ENCODE data around the gene LILRA6. TPM values are rescaled to one million over a fixed set of nuclear protein-coding genes. Genes with fewer than 3 reads are reported as not detected.

LILRA6 gene
- total and polyA plus RNA-seq, 2 of the 8 experiments (the other 6 are each of a cell fraction or from before 2014, with no cell fraction given) = not detected

- H3K36me3 ChIP-seq (ENCODE audit: control insufficient read depth in 2 of 4, insufficient read depth in 4 of 4, low read length in 3 of 4) = peaks cover 3 to 22% (median 7%) of the 10 kb centered on the region in 4 experiments; a peak in 7 of 8 replicates
- no peak overlapping the region for H3K56ac ChIP-seq (replicated peaks; ENCODE audit: insufficient read length, low read depth, low read length)
- H2AFZ ChIP-seq (ENCODE audit: low read length) = no peak overlapping the region
- no peak overlapping the region for H4K91ac ChIP-seq (replicated peaks; ENCODE audit: insufficient read length, low read length)
- H4K5ac ChIP-seq (ENCODE audit: insufficient read length, low read depth, low read length) = no peak overlapping the region
- no peak overlapping the region for H2BK12ac ChIP-seq (ENCODE audit: low read depth, low read length)
- H4K20me1 ChIP-seq (replicated peaks in 1 of 2; ENCODE audit: control insufficient read depth in 1 of 2, insufficient read depth in 2 of 2, low read length in 2 of 2) = peaks cover 2 to 4% of the 10 kb centered on the region in 2 experiments
- no peak overlapping the region for H3K23ac ChIP-seq (ENCODE audit: insufficient read length)
- H4K8ac ChIP-seq (ENCODE audit: extremely low read depth, insufficient read depth, low read length) = no peak overlapping the region
- H3K9ac ChIP-seq (replicated peaks in 1 of 4; ENCODE audit: extremely low read depth in 1 of 4, low read depth in 3 of 4, low read length in 3 of 4) = no peak overlapping the region
- H3K27me3 ChIP-seq (replicated peaks in 1 of 4; ENCODE audit: control insufficient read depth in 3 of 4, extremely low read depth in 1 of 4, insufficient read depth in 3 of 4, low read length in 3 of 4) = no peaks in the 10 kb centered on the region
- no peak overlapping the region for H2BK120ac ChIP-seq (replicated peaks; ENCODE audit: low read depth, low read length)
- TF ChIP-seq KDM5A (IDR thresholded peaks at IDR 0.05; ENCODE audit: low read length) (no peak), E2F6 (IDR thresholded peaks at IDR 0.05) (no peak), JUN (IDR thresholded peaks at IDR 0.05; ENCODE audit: low read depth, low read length) (no peak), HDAC6 (IDR thresholded peaks at IDR 0.05; ENCODE audit: low read depth, low read length) (no peak), RXRA (IDR thresholded peaks at IDR 0.05; ENCODE audit: insufficient read depth, low read depth, low read length) (no peak), MAFK (IDR thresholded peaks at IDR 0.05; ENCODE audit: low read depth, low read length) (no peak), SP2 (IDR thresholded peaks at IDR 0.05; ENCODE audit: low read length) (no peak), CREB1 (IDR thresholded peaks at IDR 0.05) (no peak), FOSL1 (IDR thresholded peaks at IDR 0.05; ENCODE audit: insufficient read depth, low read depth, low read length) (no peak), SP1 (IDR thresholded peaks at IDR 0.05; ENCODE audit: low read depth, low read length) (no peak), POLR2A (IDR thresholded peaks at IDR 0.05; ENCODE audit: control extremely low read depth in 1 of 2, low read depth in 2 of 2, low read length in 2 of 2) (no peak), GTF2F1 (IDR thresholded peaks at IDR 0.05; ENCODE audit: borderline replicate concordance, low read depth, low read length) (no peak), NANOG (IDR thresholded peaks at IDR 0.05; ENCODE audit: insufficient read depth, low read depth, low read length, poor library complexity, severe bottlenecking) (no peak)
- no peak overlapping the region for H2BK20ac ChIP-seq (ENCODE audit: low read length)
- H3K27ac ChIP-seq (ENCODE audit: low read depth, low read length) = no peak overlapping the region
- H3K4ac ChIP-seq (replicated peaks; ENCODE audit: insufficient read length, low read depth, low read length) = no peak overlapping the region
- H3K4me1 ChIP-seq (replicated peaks in 1 of 4; ENCODE audit: control insufficient read depth in 3 of 4, insufficient read depth in 4 of 4, low read length in 3 of 4) = peaks cover 3 to 7% (median 5%) of the 10 kb centered on the region in 4 experiments; a peak in 4 of 7 replicates
- peaks cover 5 to 17% of the 10 kb centered on the region in 2 experiments for H3K79me2 ChIP-seq (ENCODE audit: control insufficient read depth in 1 of 2, insufficient read depth in 2 of 2, low read length in 2 of 2)
- CTCF ChIA-PET (ENCODE audit: partially characterized antibody) = interaction anchor here (0.6 to 0.7 kb wide), 3 partner anchors 9 to 660 kb away, joined by 3 read pairs; no protein-coding TSS in a partner anchor
- no peak for FAIRE-seq
- H3K4me2 ChIP-seq (ENCODE audit: insufficient read depth in 1 of 2, low read depth in 2 of 2, low read length in 2 of 2) = no peak overlapping the region
- H3K9me3 ChIP-seq (ENCODE audit: insufficient read depth in 2 of 2, low read depth in 1 of 2, low read length in 1 of 2) = no peaks in the 10 kb centered on the region
- H2BK5ac ChIP-seq (ENCODE audit: low read depth, low read length) = no peak overlapping the region
- no peak overlapping the region for H3K14ac ChIP-seq (ENCODE audit: insufficient read length)
- H3K79me1 ChIP-seq (ENCODE audit: low read depth, low read length) = peaks cover 5% of the 10 kb centered on the region
- no peak overlapping the region for H3K4me3 ChIP-seq (ENCODE audit: extremely low read depth in 1 of 4, insufficient read depth in 2 of 4, low read depth in 3 of 4, low read length in 4 of 4)
- 88% methylated on average over 7 of the region's 7 CpGs; no CpG with 5 or more reads in 1 of the 2 experiments for WGBS, 2 experiments (ENCODE audit: extremely low coverage in 1 of 2, insufficient coverage in 1 of 2, insufficient read length in 1 of 2, insufficient replicate concordance in 2 of 2, low coverage in 1 of 2, low lambda C conversion rate in 2 of 2, missing lambda C conversion rate in 1 of 2)
- POLR2A ChIA-PET (ENCODE audit: partially characterized antibody) = interaction anchor here (0.7 to 28.7 kb wide), 4 partner anchors 7 to 40 kb away, joined by 3 to 909 read pairs (median 458); partner anchors contain the start of genes MBOAT7, RPS9 and TSEN34
- no peak for DNase-seq (ENCODE audit: low read depth in 1 of 2, low spot score in 2 of 2)
- H3K23me2 ChIP-seq (ENCODE audit: low read depth, low read length) = peaks cover 5% of the 10 kb centered on the region
- no peak overlapping the region for H2AK5ac ChIP-seq (ENCODE audit: low read depth, low read length)
- no peak overlapping the region for H2BK15ac ChIP-seq (ENCODE audit: low read length)
- no peak overlapping the region for H3K18ac ChIP-seq (ENCODE audit: extremely low read depth, low read length)
Measured at GRCh38 chr19:54196536-54196935, 46.1 kb downstream of the LILRA6 start.
